ENCODE results near the gene TNFAIP2.
"Not testable (repeated sequence)": the region's sequence is repeated elsewhere in the genome, so short reads cannot be mapped to it uniquely, and the experiment has no call there.

TNFAIP2 gene

DNA sequence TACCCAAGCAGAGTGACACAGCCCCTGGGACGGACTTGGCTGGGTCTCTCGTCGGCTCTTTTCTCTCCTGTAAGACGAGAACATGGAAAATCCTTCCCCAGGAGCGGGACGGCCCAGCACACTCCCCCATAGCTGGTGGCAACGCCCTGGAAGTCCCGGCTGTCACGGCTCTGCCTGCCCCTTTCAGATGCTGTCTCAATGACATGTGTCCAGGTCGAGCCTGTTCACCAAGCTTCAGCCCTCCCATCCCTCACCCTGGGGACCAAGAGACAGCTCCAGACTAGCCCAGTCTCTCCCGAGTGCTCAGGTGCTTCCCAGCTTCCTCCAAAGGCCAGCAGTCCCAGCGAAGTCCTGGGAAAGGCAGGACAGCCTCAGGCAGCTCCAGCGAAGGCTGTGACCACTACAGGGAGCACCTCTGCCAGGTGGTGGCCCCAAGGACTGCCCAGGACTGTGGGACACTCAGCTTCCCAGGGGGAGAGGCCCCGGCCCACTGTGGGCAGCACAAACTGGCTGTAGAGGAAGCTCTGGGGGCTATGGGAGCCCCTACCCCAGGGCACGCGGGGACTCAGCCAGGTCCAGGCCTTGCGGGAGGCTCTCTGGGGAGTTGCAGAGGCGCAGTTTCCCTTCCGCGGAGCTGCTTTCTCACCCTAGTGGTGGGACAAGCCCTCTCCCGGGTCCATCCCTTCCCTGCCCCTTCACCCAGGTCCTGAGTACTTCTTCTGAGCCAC lies 33.6 kb downstream of the TNFAIP2 start:
- DNase-seq, result no peak

DNA sequence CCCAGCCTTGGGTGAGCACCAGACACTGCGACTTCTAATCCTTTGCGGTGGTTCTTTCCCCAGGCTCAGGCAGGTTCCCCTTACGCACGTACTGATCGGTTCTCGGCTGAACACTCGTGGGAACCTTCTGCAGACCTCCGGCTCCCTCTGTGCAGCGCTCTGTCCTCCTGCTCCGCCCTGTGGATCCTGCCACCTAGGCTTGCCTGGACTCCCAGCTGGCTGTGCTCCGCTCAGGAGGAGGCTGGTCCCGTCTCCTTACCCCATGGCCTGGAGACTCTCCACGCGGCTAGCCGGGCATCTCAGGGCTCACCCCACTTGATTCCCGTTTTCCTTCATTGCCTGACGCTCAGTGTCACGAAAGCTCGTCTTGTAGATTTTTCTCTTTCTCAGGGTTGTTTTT lies 34.7 kb downstream of the TNFAIP2 start:
- DNase-seq, result no peak

DNA sequence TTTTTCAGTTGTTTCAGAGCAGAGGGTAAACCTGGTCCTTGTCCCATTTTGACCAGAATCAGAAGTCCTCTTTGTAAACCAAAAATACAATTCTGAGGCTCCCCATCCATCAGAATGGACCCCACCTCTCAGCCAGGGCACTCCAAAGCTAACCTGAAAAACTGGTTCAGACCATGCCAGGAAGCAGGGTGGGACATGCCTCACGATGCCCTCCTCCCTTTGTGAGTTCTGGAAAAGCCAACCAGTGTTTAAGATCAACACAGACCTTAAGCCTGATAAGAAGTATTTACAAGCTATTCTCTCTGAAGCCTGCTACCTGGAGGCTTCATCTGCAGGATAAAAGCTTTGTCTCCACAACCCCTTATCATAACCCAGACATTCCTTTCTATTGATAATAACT lies 35.4 kb downstream of the TNFAIP2 start:
- no peak for DNase-seq

DNA sequence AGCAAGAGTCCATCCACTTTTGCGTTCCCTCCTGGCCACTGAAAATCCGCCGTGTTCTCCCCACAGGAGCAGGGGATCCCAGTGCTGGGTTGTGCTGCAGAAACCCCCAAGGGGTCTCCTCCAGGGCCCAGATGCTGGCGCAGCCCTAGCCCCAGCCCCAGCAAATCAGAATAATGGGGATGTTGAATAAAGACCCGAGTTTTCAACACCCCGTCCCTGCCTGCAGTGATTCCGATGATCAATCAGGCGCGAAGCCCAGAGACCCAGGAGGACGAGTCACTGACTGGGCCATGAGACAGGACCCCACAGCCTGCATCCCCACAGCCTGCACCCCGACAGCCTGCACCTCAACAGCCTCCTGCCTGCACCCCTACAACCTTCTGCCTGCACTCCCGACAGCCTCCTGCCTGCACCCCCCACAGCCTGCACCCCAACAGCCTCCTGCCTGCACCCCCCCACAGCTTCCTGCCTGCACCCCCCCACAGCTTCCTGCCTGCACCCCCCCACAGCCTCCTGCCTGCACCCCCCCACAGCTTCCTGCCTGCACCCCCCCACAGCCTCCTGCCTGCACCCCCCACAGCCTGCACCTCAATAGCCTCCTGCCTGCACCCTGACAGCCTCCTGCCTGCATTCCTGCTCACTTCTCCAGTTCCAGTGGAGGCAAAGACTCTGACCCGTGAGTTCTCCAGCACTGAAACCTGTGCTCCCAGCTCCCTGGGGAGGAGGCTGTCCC lies 37.2 kb downstream of the TNFAIP2 start:
- DNase-seq, result no peak

DNA sequence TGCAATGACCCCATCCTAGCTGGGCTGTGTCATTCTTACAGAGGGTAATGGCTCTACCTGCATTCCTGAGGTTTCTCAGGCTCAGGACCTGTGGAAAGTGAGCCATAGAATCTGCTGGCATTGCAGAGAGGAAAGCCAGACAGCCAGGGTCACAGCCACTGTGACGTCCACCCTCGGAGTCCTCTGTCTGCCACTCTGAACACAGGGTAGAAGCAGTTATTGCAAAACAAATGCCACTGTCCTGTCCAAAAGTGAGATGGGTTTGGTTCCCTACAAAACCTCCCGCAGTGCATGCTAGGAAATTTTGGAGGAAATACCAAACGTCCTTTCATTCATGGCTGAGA lies 37.8 kb downstream of the TNFAIP2 start:
- DNase-seq, result no peak

DNA sequence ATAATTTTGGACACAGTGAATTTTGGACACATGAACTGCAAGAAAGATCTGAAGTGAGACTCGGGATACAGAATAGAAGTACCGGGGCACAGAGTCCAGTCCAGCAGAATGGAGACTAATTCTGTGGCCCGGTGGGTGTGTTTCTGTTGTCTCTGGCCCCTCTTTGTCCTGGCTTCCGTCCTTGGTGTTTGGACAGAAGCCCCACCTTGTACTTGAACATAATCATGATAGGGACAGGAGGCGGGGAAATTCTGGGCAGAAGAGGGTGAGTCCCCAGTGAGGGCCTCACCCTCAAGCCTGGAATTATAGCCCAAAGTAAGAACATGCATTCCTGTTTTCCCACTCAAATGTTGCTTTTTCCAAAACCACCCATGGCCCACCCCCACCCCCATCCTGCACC lies 39.9 kb downstream of the TNFAIP2 start:
- no peak for DNase-seq

DNA sequence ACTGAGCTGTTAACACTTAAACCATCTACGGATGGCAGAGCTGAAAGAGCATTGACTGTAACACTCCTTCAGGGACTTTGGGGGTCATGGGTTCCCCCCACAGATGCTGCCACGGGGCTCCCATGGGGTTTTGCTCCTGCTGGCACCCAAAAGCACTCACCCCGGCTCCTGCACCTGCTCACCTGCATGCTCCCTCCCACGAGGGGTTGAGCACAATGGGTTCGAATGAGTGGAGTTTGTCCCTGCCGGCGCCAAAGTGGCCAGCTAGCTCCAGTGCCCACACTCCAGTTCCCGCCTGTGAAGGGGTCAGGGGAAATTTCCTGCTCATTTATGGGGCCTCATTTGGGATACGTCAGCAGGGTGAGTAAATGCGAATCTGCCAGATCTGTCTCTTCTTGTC lies 40.7 kb downstream of the TNFAIP2 start:
- DNase-seq, result no peak

DNA sequence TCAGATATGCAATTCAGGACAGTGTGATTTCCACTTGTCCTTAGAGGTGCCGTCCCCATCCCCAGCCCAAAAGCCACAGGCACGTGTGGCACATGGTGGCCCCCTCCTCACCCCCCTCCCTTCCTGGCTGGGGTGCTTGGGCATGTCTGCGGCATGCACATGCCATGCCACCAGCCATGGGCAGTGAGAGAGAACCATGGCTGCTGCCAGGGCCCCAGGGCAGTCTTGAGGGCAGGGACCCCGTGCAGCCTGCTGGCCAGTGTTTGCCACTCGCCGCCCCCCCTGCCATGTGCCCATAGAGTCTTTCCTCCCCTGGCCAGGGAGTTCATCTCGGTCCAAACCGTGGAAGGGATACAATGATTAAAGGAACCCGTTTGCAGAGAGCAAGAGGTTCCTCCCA lies 41.5 kb downstream of the TNFAIP2 start:
- no peak for DNase-seq

DNA sequence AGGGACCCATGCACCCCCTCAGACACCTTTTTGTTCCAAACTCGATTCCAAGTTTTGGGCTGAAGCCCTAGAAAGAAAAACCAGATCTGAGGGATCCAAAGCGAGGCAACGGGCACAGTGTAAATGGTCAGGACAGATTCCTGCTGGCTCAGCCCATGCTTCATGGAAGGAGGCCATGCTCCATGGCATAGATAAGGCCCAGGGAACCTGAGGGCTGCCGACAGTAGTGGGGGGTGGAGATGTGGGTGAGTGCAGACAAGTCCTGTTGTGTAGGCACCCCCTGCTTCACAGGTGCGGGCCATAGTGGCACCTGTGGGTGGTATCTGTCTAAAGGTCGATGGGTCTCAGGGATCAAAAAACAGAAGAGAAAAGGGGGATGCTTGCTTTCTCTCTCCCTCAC lies 42.1 kb downstream of the TNFAIP2 start:
- DNase-seq, result no peak

DNA sequence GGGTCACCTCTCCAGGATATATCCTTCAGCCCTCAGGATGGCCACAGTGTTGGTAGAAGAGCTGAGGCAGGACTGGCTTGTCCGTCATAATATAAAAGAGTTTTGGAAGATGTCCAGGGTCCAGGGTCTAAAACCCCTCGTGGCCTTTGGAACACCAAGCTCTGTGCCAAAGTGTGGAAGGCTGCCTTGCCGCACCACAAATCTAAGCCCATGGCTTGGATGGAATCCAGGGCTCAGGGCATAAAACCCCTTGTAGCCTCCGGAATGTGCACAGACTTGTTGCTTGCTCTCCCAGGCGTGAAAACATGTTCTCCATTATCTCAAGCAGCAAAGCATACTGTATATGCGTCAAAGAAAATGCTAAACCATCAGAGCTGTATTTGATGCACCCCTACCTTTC lies 46.7 kb downstream of the TNFAIP2 start:
- DNase-seq, result no peak

DNA sequence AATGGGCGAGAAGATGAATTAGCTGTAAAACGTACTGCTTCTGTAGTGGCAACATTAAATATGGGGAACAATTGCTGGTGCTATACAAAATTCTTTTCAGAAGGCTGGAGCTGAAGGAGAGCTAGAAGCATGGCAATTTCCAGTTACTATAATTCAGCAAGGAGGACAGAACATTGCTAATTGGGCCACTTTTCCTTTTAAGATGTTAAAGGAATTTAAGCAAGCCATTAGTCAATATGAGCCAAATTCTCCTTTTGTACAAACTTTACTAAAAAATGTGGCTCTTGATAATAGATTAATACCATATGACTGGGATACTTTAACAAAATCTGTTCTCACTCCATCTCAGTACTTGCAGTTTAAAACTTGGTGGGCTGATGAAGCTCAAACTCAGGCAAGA lies 47.9 kb downstream of the TNFAIP2 start:
- DNase-seq, result not testable (repeated sequence)

DNA sequence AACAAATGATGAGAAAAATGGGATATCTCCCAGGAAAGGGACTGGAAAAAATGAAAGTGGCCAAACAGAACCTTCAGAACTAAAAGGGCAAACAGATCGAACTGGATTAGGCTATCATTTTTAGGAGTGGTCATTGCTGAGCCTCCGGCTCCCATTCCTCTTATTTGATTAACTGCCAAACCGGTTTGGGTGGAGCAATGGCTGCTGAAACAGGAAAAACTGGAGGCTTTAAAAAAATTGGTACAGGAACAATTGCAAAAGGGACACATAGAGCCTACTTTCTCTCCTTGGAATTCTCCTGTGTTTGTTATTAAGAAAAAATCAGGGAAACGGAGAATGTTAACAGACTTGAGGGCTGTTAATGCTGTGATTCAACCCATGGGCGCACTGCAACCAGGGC lies 49.7 kb downstream of the TNFAIP2 start:
- no peak for DNase-seq

DNA sequence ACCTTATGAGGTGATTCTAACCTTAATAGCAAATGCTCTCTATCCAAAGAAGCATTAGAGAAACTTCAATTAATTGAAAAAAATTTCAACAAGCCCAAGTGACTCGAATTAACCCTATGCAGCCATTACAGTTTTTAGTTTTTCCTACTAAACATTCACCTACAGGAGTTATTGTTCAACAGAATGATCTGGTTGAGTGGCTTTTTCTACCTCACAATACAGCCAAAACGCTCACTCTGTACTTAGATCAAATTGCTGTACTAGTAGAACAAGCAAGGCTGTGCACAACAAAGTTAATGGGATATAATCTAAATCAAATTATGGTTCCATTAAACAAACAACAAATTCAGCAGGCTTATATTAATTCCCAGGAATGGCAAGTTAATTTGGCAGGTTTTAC lies 50.6 kb downstream of the TNFAIP2 start:
- DNase-seq, result not testable (repeated sequence)

DNA sequence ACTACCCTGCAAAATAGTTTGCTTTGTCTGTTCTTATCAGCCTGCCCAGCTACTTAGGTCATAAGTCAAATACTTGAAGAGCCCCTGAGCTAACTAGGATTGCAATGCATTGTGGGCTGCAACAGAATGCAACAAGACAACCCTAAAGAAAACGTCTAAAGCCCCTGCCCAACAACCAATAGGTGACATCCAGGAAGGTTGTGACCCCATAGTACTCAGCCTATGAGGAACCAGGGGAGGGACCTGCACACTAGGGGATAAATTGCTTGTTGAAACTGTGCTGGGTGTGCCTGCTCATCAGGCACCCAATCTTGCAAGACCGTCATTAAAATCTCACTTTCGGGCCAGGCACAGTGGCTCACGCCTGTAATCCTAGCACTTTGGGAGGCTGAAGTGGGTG lies 52.9 kb downstream of the TNFAIP2 start:
- DNase-seq, result not testable (repeated sequence)

DNA sequence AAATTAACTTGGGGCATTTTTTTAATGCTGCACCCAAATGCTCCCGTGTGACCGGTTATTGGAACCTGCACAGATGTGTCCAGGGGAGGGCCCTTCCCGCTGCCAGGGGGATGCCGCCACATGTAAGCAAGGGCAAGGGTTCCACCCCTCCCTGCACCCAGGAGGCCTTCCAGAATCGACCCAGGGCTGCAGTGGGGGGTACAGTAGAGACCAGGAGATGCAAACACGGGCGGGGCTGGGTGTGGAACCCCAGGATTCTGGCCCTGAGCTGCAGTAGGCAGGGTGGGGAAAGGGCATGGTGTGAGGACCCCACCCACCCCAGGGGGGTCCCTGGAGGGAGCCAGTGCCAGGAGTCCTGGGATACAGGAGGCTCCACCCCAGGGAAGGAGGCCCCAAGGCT lies 54.1 kb downstream of the TNFAIP2 start:
- DNase-seq, result no peak

DNA sequence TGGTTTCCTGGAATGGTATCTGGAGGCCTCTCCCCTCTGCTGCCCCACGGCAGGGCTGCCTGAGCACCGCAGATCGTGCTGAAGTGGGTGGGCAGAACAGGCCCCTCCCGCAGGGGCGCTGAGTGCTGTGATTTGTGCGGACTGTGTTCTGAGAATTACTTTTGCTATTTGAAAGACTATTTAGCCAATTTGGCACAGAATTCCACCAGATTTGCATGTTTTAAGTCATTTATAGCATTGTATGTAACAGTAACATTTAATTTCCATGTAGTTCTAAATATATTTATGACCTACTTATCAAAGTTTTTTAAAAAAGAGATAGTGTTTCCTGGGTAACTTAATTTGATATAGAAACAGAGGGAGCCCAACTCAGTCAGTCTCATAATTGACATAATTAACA lies 55.3 kb downstream of the TNFAIP2 start:
- DNase-seq, result no peak

DNA sequence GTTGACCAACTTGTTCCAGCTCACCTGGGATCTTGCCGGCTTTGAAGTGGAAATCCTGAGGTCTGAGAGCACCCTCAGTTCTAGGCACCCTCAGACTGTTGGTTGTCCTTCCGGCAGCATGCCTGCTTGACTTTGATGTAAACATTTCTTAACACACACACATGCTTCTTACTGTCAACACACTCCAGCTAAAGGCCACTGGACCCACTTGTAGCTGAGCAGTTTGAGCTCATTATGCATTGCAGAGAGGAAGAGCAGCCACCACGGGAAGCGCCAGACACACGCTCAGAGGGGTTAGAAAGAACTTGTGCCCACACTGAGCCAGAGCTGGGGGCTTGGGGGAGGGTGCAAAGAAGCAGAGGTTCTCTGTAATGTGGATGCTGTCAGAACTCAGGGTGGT lies 55.8 kb downstream of the TNFAIP2 start:
- DNase-seq, result no peak

DNA sequence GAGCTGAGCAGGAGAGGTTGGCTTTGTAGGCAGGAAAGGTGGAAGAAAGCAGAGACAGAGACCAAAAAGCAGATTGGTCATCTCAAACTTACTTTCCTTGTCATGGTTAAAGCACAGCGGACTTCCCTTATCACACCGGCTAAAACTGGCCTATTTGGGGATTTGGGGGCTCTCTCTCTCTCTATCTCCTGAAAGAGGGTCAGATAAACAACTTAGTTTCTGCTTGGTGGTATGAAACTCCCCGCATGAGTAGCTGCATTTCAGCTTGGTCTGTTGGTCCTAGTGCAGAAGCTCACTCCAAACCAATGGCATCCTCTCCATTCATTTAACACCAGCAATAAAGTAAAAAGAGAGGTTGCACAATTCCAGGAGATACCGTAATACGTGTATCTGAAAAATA lies 57.1 kb downstream of the TNFAIP2 start:
- no peak for DNase-seq

DNA sequence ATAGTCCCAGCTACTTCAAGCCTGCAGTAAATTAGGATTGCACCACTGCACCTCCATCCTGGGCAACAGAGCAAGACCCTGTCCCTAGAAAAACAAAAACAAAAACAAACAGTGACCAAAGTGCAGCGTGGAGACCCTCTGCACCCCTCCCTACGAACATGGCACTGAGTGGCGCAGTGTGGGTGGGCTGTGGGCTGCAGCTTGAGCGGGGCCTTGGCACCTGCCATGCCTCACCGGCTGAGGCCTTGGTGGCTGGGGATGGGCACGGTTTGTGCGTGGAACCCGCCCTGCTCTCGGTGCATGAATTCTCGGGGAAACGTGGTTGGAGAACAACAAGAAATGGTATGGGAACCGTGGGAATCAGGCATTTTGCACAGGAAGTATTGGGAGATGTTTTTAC lies 60.8 kb downstream of the TNFAIP2 start:
- no peak for DNase-seq

DNA sequence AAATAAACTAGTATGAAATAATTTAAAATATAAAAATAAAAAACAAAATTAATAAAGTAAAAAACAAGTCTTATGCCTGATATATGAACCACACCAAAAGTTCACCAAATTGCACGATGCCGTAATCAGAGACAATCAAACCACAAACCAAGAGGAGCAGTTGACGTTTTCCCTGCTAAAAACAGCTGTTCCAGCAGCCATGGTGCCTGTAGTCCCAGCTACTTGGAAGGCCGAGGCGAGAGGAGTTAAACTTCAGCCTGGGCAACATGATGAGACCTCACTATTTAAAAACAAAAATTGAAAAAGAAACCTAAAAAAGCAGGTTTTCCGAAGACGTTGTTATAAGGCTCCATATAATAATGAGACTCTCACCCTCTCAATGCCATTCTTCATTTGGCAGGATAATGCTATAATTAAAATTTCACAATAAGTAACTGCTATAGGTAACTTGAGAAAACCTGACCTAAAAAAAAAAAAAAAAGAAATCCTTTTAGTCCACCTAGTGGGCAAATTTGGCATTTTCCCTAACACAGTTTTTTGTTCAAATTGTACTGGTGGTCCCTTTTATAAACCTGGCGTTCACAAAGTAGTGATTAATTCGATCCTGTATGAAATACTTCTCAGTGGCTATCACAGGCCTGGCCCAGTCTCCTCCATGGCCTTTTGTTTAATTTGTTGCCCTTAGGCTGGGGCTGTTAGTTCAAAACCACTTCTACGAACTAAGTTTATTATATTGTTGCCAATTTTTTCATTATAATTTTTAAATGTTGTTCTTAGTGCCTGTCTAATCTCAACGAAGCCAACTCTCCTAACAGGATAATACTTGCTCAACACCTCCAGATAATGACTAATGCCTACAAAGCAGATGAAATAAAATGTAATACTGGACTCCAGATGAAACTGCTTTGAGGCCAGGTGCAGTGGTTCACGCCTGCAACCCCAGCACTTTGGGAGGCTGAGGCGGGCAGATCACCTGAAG lies 62.1 kb downstream of the TNFAIP2 start:
- peak; percentile 38 for DNase-seq

DNA sequence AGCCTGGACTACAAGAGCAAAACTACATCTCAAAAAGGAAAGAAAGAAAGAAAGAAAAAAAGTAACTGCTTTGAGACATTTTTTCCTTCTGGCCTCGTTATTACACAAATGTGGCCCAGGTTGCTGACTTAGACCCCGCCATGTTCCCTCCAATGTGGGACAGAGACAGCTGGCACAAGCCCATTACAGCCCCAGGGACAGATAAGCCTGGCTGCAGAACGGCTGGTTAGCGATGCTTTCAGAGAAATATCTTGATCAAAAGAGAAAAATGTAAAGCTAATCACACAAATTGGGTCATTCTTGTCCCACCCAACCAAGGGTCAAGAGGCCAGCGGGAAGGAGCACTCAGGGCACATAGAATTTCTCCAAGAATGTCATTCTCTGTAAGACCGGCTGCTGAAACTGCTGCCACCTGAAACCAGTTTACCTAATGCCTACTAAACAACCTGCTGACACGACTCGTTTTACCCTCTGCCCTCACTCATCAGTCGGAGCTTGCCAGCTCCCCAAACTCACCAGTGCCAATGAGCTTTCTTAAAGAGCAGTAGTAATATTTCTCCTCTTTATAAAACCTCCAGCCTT lies 63.1 kb downstream of the TNFAIP2 start:
- DNase-seq, result no peak

Data from DMS53 (cell line).